Esophagus muscularis mucosa (tissue), 4 donors: Measurements from ENCODE around the gene ANKMY2.

Source experiments
- CTCF ChIP-seq, 3 experiments: fragments of 200-600 bp in 2 of 3; fragments of 450-650 bp in 1 of 3; sonication (generic) in 2 of 3; IDR thresholded peaks; one replicate each; pipeline ENCODE4 v1.5.1; 2017 to 2019; ENCODE audit warnings: antibody characterized with exemption in 3 of 3, mild to moderate bottlenecking in 2 of 3, moderate library complexity in 1 of 3
- EP300 ChIP-seq: sonication (generic); formaldehyde crosslinking; IDR thresholded peaks from one replicate; pipeline ENCODE4 v1.6.1; 2017; ENCODE audit warnings: antibody characterized with exemption
- POLR2AphosphoS5 ChIP-seq, 2 donors: sonication (generic); formaldehyde crosslinking; IDR thresholded peaks; one replicate each; pipeline ENCODE4 v1.6.1; 2017; ENCODE audit warnings: antibody characterized with exemption in 2 of 2

DNA sequence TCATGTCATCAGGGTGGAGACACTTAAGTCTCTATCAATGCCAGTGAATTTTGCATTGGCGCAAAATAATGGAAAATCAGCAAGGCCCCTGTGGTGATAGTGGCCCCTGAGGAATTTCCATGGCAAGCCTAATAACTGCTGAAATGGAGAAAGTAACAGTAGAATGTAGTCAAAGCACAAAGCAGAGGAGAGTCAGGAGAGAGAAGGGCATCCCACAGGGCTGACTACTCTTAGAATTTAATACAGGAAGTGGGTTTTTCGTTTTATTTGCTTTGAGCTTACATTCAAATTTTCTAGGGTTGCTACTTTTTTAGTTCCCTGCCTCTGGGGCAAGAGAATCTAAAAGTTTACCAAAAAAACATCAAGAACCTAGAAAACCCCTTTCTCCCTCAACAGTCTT, 39.4 kb upstream of the ANKMY2 start:
- TF ChIP-seq CTCF (IDR thresholded peaks at IDR 0.05): no peak
- TF ChIP-seq EP300: no peak
- no peak for TF ChIP-seq POLR2AphosphoS5 (IDR thresholded peaks at IDR 0.05)
